ENCODE measurements around the gene ADAMTS16.

DNA sequence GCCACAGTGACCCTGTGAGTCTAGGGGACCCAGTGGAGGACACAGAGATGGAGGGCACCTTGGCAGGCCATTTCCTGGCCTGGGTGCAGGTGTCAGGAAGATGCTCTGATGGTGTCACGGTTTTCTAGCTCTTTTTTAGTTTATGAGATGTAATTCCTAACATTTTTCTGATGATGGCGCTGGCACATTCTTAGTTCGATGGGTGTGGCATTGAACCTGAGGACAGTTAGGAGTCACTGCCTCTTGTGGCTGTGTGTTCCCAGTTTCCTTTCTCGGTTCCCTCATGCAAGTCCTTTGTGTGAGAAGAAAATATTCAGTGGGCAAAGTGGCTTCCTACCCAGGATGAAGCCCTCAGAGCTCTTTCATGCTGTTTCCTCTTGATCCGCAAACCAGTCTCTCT is 152.9 kb downstream of the ADAMTS16 start:
- TF ChIP-seq EZH2 (IDR thresholded peaks at IDR 0.05) (no peak), POLR2AphosphoS5 (IDR thresholded peaks at IDR 0.05; ENCODE audit: borderline replicate concordance, low read depth, low read length) (no peak), FOXP2 (optimal IDR thresholded peaks at IDR 0.05; ENCODE audit: control extremely low read depth, extremely low read length, insufficient read depth) (no peak)
